HG03060 (cell line): Measurements from ENCODE around the gene OR4N2.
"Not testable (repeated sequence)": the region's sequence is repeated elsewhere in the genome, so short reads cannot be mapped to it uniquely, and the experiment has no call there.

Experiments used
- ATAC-seq: cut with Tn5 transposase; IDR thresholded peaks from one replicate; pipeline ENCODE4 v1.9.1; 2021; ENCODE audit warnings: low read depth, moderate number of reproducible peaks; ENCODE audit not compliant: unreplicated experiment

OR4N2 gene, protein sequence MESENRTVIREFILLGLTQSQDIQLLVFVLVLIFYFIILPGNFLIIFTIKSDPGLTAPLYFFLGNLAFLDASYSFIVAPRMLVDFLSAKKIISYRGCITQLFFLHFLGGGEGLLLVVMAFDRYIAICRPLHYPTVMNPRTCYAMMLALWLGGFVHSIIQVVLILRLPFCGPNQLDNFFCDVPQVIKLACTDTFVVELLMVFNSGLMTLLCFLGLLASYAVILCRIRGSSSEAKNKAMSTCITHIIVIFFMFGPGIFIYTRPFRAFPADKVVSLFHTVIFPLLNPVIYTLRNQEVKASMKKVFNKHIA

GRCh38 chr14:19803470-19803869, at the start of gene OR4N2:
Gene OR4N2, plus strand, starts transcription at chr14:19803770. Its CDS starts 23,679 bp downstream, at chr14:19827449.
- ATAC-seq = not testable (repeated sequence)

DNA sequence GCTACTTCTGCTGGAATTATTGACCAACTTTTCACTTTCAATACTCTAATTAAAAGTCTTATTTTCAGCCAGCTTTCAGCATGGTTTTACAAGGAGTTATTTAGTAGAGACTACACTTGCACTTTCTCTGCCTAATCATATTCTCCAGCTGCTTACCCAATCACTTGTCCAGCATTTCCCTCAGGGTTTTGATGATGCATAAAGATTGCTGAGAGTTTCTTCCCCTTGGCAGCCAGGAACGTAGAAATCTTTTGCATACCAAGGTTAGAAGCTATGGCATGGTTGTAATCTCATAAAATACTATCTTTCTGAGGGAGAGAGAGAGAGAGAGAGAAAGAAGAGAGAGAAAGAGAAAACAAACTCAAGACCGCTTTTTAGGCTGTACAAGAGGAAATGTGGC, 49.4 kb upstream of the OR4N2 start:
- no peak for ATAC-seq

- not testable (repeated sequence) for ATAC-seq
Observed at GRCh38 chr14:19771491-19771890, 32.1 kb upstream of the OR4N2 start.

DNA sequence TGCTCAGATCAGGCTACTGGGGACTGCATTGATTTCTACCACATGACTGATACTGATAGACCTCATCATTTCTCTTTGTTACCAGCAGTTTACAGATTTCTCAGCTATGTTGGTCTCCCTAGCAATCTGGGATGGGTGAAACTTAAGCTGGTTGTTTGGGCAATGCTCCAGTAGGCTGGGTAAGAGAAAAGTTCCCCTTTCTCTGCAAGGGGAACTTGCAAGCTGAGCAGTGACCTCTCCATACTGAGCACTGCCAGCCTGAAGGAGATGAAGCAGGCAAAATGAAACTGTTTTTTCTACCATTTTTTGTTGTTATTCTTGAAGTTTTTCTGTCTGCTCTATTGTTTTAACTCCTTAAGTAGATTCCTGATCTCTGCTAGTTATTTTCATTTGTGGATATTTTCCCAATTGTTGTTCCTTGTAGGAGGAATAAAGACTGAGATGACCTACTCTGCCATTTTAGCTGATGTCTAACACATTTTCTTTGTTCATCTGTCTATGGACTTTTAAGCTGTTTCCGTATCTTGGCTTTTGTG, 31.6 kb upstream of the OR4N2 start:
- ATAC-seq = no peak

GRCh38 chr14:19772454-19772853, 31.1 kb upstream of the OR4N2 start:
- ATAC-seq = not testable (repeated sequence)

DNA sequence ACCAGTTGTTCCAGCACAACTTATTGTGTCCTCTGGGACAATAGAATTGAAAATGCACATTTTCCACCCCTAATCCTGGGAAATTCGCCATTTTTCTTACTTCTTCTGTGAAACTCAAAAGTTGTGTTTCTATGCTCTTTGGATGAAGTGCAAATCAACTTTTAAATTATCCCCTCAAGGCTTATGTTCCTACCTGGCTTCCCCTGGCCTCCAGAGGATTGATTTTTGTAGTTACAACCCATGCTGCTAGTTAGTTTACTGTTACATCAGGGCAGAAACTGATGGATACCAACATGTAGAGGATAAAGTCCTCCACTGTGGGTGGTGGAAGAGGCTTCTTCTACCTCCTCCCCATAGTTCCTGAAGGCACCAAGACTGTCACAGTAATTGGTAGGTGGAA, 30.4 kb upstream of the OR4N2 start, which contains the start of gene OR4M1:
OR4M1 (plus strand) TSS at position 301 of the 400 bp plus-strand sequence. CDS start 6,819 bp downstream, outside the sequence.
- ATAC-seq = not testable (repeated sequence)

DNA sequence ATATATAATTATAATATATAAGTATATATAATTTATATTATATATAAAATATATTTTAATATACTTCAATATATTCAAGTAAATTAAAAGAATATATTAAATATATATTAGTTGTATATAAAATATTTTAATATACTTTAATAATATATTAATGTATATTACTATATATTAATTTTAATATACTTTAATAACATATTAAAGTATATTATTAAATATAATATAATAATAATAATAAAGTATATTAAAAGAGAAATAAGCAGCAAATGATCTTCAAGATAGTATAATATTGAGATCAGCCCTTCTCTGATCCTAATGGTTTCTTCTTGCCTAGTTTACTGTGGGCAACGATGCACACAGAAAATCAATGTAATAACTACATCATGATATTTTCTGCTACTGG, 28.0 kb upstream of the OR4N2 start:
- ATAC-seq = no peak

- not testable (repeated sequence) for ATAC-seq
Observed at GRCh38 chr14:19785848-19786247, 17.7 kb upstream of the OR4N2 start.

DNA sequence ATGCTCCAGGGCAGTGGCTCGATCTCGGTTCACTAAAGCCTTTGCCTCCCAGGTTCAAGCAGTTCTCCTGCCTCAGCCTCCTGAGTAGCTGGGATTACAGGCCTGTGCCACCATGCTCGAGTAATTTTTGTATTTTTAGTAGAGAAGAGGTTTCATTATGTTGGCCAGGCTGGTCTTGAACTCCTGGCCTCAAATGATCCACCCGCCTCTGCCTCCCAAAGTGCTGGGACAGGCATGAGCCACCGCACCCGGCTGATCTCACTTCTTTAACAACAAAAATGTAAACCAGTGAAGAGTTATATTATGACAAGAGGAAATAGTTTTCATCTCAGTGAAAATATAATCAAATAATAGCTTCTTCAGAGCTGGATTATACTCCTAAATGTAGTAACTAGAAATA, 16.3 kb upstream of the OR4N2 start:
- ATAC-seq = not testable (repeated sequence)

- ATAC-seq = not testable (repeated sequence)
Observed at GRCh38 chr14:19788150-19788549, 15.4 kb upstream of the OR4N2 start.

DNA sequence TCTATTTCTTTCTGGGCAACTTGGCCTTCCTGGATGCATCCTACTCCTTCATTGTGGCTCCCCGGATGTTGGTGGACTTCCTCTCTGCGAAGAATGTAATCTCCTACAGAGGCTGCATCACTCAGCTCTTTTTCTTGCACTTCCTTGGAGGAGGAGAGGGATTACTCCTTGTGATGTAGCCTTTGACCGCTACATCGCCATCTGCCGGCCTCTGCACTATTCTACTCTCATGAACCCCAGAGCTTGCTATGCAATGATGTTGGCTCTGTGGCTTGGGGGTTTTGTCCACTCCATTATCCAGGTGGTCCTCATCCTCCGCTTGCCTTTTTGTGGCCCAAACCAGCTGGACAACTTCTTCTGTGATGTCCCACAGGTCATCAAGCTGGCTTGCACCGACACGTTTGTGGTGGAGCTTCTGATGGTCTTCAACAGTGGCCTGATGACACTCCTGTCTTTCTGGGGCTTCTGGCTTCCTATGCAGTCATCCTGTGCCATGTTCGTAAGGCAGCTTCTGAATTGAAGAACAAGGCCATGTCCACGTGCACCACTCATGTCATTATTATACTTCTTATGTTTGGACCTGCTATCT, 7.0 kb upstream of the OR4N2 start:
- ATAC-seq = not testable (repeated sequence)

DNA sequence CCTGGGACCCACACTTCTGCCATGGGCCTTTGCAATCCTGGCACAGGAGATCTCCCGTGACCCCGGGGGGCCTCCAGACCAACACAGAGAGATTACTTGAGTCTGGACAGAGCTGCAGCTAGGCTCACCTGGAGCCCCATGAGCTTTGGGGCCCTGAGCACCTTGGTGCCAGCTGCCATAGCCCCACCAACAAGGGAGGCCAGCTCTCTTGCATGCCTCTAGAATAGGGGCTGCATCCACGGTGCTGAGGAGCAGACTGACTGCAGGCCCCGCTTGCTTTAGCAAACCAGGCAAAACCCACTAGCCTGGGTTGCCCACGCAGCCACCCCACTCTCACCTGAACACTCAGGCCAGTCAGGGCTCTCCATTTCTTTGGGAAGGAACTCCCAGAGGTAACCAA, 3.7 kb upstream of the OR4N2 start:
- no peak for ATAC-seq

DNA sequence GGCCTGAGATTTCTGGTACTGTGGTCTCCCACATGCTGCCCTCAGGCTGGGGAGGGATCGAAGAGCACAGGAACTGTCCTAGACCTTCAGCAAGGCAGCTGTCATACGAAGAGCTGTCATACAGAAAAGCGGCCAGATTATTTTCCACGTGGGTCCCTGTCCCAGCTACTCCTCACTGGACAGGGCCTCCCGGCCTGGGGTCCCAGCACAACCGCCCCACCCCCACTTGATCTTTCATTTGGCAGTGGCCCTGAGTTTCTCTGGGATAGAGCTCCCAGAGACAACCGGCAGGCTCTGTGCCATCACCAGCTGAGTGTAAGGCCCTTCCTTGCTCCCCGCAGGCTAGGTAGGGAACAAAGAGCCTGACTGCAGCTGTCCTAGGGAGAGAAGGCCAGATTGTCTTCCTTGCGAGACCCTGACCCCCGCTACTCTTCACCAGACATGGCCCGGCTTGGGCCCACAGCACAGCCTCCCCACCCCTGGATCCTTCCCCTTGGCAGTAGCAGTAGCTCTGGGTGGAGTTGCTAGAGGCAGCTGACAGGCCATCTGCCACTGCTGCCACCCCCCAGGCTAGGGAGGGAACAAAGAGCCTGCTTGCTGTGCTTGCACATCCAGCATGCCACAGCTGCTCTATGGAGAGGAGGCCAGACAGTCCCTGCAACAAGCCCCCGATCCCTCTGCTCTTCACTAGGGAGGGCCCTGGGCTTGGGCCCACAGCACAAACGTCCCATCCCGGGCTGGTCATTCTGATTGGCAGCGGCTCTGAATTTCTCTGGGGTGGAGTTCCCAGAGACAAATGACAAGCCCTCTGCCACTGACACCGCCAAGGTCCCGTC, 3.1 kb upstream of the OR4N2 start:
- no peak for ATAC-seq

GRCh38 chr14:19801118-19801464, 2.5 kb upstream of the OR4N2 start:
- no peak for ATAC-seq

DNA sequence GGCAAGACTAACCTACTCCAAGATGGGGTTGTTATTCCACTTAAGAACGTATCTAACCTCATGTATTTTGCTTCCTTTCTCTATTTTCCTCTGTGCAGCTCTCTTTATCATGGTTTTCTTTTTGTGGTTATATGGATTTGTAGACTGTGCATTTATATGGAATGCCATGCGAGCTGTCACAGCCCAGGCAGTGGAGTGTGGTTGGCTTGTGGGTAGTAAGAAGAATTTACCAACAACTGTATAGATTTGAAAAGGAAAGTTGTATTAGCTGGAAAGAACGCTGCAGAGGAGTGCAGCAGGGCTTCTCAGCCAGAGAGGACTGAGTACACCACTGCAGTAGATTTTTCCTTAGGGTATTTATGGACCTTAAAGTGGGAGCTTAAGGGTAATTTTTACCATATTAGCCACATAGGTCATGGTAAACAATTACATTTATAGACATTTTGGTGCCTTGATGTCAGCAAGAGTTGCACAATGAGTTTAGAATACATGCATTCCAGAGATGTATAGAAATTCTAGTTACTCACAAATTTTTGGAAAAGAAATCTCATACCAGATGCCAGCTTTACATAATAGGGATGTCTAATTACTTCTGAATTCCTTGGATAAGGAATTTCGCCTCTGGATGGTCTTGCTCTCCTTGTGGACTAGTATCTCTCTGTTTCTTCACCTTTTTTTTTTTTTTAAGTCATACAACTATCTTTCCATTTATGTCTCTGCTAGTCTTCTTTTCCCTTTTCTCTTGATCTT, 9.8 kb downstream of the OR4N2 start:
- ATAC-seq = not testable (repeated sequence)

- not testable (repeated sequence) for ATAC-seq
Observed at GRCh38 chr14:19819879-19820278, 16.3 kb downstream of the OR4N2 start.

DNA sequence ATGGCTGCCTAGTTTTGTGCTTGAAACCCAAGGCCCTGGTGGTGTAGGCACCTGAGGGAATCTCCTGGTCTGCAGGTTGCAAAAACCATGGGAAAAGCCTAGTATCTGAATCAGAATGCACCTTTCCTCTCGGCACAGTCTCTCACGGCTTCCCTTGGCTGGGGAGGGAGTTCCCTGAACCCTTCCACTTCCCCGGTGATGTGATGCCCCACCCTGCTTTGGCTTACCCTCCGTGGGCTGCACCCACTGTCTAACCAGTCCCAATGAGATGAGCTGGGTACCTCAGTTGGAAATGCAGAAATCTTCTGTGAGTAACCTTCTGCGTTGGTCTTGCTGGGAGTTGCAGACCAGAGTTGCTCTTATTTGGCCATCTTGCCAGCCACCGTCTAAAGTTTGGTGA, 17.4 kb downstream of the OR4N2 start:
- not testable (repeated sequence) for ATAC-seq

- ATAC-seq = no peak
Observed at GRCh38 chr14:19823178-19823577, 19.6 kb downstream of the OR4N2 start.

- no peak for ATAC-seq
Observed at GRCh38 chr14:19823765-19824164, 20.2 kb downstream of the OR4N2 start.

GRCh38 chr14:19827626-19828244, 24.2 kb downstream of the OR4N2 start:
- ATAC-seq = not testable (repeated sequence)
